OCI-LY7 (cell line): ENCODE measurements around the gene SNU13. TPM values are rescaled to one million over a fixed set of nuclear protein-coding genes. Genes with fewer than 3 reads are reported as not detected.
"Not testable (repeated sequence)": the region's sequence is repeated elsewhere in the genome, so short reads cannot be mapped to it uniquely, and the experiment has no call there.

Source experiments
- BruUV-seq: library from RNA; stranded (reverse); fragments of 400-500 nt; replicated peaks from 2 replicates; lab custom pipeline; 2021; lab: Mats Ljungman, UMichigan
- CTCF ChIA-PET: fragments of 300-600 bp; sonication (Branson Sonifier 250); formaldehyde crosslinking; loops from one replicate; lab custom pipeline; 2022; ENCODE audit warnings: antibody characterized with exemption; ENCODE audit not compliant: unreplicated experiment; lab: Charles Lee
- POLR2A ChIA-PET: fragments of 300-600 bp; sonication (Branson Sonifier 250); formaldehyde crosslinking; loops from one replicate; lab custom pipeline; 2022; ENCODE audit warnings: antibody characterized with exemption; lab: Charles Lee
- DNase-seq: peaks from one replicate; pipeline ENCODE4 v3.0.0-alpha.2; 2015; ENCODE audit warnings: low spot score
- H2AFZ ChIP-seq: fragments of 200-600 bp; sonication (generic), shearing (Covaris generic); 2 replicates; pipeline ENCODE4 v1.6.1; 2014; ENCODE audit warnings: mild to moderate bottlenecking, antibody characterized with exemption, low read length, moderate library complexity
- H3K27ac ChIP-seq: fragments of 200-600 bp; sonication (generic); 2 replicates; pipeline ENCODE4 v1.5.1; 2014; ENCODE audit warnings: mixed run types, low read depth, mild to moderate bottlenecking, moderate library complexity, low read length, inconsistent platforms; ENCODE audit not compliant: poor library complexity, severe bottlenecking
- H3K36me3 ChIP-seq: fragments of 200-600 bp; sonication (generic); 2 replicates; pipeline ENCODE4 v1.6.1; 2014; ENCODE audit warnings: mild to moderate bottlenecking, antibody characterized with exemption, low read length, moderate library complexity, mixed read lengths; ENCODE audit not compliant: insufficient read depth
- H3K4me1 ChIP-seq: fragments of 200-600 bp; sonication (generic); 2 replicates; pipeline ENCODE4 v1.5.1; 2014; ENCODE audit warnings: mild to moderate bottlenecking, low read length; ENCODE audit not compliant: insufficient read depth, poor library complexity, severe bottlenecking
- H3K4me2 ChIP-seq: fragments of 200-600 bp; sonication (generic); 2 replicates; pipeline ENCODE4 v1.6.1; 2014; ENCODE audit warnings: mild to moderate bottlenecking, low read length
- H3K4me3 ChIP-seq: fragments of 200-600 bp; sonication (generic); 2 replicates; pipeline ENCODE4 v1.5.1; 2014; ENCODE audit warnings: mild to moderate bottlenecking, low read depth, low read length; ENCODE audit not compliant: poor library complexity, severe bottlenecking
- H3K79me2 ChIP-seq: fragments of 200-600 bp; sonication (generic); 2 replicates; pipeline ENCODE4 v1.6.1; 2016; ENCODE audit warnings: low read depth, mild to moderate bottlenecking, low read length, moderate library complexity, mixed read lengths; ENCODE audit not compliant: insufficient read depth
- H3K9me2 ChIP-seq: fragments of 200-600 bp; sonication (generic); 2 replicates; pipeline ENCODE4 v1.6.1; 2016; ENCODE audit warnings: mild to moderate bottlenecking, low read length, mixed read lengths; ENCODE audit not compliant: insufficient read depth
- H3K9me3 ChIP-seq: fragments of 200-600 bp; sonication (generic); 2 replicates; pipeline ENCODE4 v1.6.1; 2014; ENCODE audit warnings: mild to moderate bottlenecking, mixed run types, low read length, mixed read lengths
- H4K20me1 ChIP-seq: fragments of 200-600 bp; sonication (generic); 2 replicates; pipeline ENCODE4 v1.6.1; 2014; ENCODE audit warnings: mild to moderate bottlenecking, antibody characterized with exemption, low read length, moderate library complexity, mixed read lengths; ENCODE audit not compliant: insufficient read depth
- EZH2phosphoT487 ChIP-seq: fragments of 200-600 bp; sonication (generic); IDR thresholded peaks from 2 replicates; pipeline ENCODE4 v1.6.1; 2018; ENCODE audit warnings: low read depth, borderline replicate concordance, mild to moderate bottlenecking, mixed run types, antibody characterized with exemption, low read length, moderate library complexity, mixed read lengths
- intact Hi-C: fragments of 100-400 bp; cut with micrococcal nuclease; formaldehyde crosslinking; loops from one replicate; pipeline ENCODE4 v1.10.0; 2022; ENCODE audit not compliant: unreplicated experiment
- total RNA-seq, 2 experiments: library from RNA; depleted of rRNA in 1 of 2; stranded (reverse); fragments of >200 nt in 1 of 2; shearing (Covaris generic) in 1 of 2; gene quantifications; 2 replicates each; pipeline ENCODE4 v1.2.3, GENCODE V29; 2014 to 2022
- TF ChIP-seq, protein P1 (sequence below): fragments of 200-600 bp; sonication (generic); conservative IDR thresholded peaks from 2 replicates; pipeline ENCODE4 v1.5.1; 2014; ENCODE audit warnings: mild to moderate bottlenecking, antibody characterized with exemption, low read length, moderate library complexity, mixed read lengths

SNU13 gene
- total RNA-seq, 2 experiments from 2014 or later = 199 to 246 TPM

GRCh38 chr22:41638748-41639147 is 49.9 kb downstream of the SNU13 start:
- CTCF ChIA-PET = no interaction called here
- no peak for TF ChIP-seq EZH2phosphoT487
- intact Hi-C loops = no loop called here
- POLR2A ChIA-PET = interaction anchor here (1.3 kb wide), 1 partner anchor 17 kb away, joined by 4 read pairs; the partner anchor contains the start of genes DESI1 and XRCC6
- no peak overlapping the region for H3K4me3 ChIP-seq
- H3K4me2 ChIP-seq = no peak overlapping the region
- H3K27ac ChIP-seq = no peak overlapping the region
- no peak for DNase-seq
- no peaks in the 10 kb centered on the region for H3K9me3 ChIP-seq
- H3K4me1 ChIP-seq = no peaks in the 10 kb centered on the region
- H2AFZ ChIP-seq = no peak overlapping the region
- H3K9me2 ChIP-seq = no peaks in the 10 kb centered on the region
- BruUV-seq = no TSS peak
- H3K36me3 ChIP-seq = peaks cover 98% of the 10 kb centered on the region
- no peaks in the 10 kb centered on the region; the same call in 1 of the 2 replicates for H4K20me1 ChIP-seq
- H3K79me2 ChIP-seq = peaks cover 39% of the 10 kb centered on the region; the same call in 1 of the 2 replicates

DNA sequence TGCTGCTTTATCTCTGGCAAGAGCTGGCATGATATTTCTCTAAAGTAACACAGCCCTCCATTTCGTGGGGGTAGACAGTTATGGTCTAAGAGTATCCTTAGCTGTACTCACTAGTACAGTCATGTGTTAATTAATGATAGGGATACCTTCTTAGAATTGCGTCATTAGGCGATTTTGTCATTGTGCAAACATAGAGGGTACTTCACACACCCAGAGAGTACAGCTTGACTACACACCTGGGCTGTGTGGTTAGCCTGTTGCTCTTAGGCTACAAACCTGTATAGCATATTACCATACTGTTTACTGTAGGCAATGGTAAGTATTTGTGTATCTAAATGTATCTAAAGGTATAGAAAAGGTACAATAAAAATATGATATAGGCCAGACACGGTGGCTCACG is 50.5 kb downstream of the SNU13 start:
- intact Hi-C loops = no loop called here

GRCh38 chr22:41637623-41638022 is 51.0 kb downstream of the SNU13 start:
- H3K9me3 ChIP-seq, H2AFZ ChIP-seq, intact Hi-C loops, H3K4me3 ChIP-seq, H3K9me2 ChIP-seq, H3K4me1 ChIP-seq, H4K20me1 ChIP-seq, DNase-seq, H3K27ac ChIP-seq, BruUV-seq, H3K4me2 ChIP-seq: not testable (repeated sequence)
- CTCF ChIA-PET = interaction anchor here (0.6 kb wide), 1 partner anchor 16 kb away, joined by 3 read pairs; no protein-coding TSS in a partner anchor
- Histone ChIP-seq H3K79me2 (peaks cover 43% of the 10 kb centered on the region; the same call in 1 of the 2 replicates), H3K36me3 (peaks cover 100% of the 10 kb centered on the region)
- POLR2A ChIA-PET = interaction anchor here (0.6 to 1.3 kb wide), 2 partner anchors 16 to 808 kb away, joined by 3 to 4 read pairs; partner anchors contain the start of genes DESI1 and XRCC6

More for the DNA sequence above, 50.5 kb downstream of the SNU13 start:
- DNase-seq = no peak
- H3K4me2 ChIP-seq = no peak overlapping the region
- no peak overlapping the region for H3K27ac ChIP-seq
- no peak for TF ChIP-seq EZH2phosphoT487
- TF ChIP-seq, protein P1, sequence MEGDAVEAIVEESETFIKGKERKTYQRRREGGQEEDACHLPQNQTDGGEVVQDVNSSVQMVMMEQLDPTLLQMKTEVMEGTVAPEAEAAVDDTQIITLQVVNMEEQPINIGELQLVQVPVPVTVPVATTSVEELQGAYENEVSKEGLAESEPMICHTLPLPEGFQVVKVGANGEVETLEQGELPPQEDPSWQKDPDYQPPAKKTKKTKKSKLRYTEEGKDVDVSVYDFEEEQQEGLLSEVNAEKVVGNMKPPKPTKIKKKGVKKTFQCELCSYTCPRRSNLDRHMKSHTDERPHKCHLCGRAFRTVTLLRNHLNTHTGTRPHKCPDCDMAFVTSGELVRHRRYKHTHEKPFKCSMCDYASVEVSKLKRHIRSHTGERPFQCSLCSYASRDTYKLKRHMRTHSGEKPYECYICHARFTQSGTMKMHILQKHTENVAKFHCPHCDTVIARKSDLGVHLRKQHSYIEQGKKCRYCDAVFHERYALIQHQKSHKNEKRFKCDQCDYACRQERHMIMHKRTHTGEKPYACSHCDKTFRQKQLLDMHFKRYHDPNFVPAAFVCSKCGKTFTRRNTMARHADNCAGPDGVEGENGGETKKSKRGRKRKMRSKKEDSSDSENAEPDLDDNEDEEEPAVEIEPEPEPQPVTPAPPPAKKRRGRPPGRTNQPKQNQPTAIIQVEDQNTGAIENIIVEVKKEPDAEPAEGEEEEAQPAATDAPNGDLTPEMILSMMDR = no peak
- H3K4me1 ChIP-seq = no peaks in the 10 kb centered on the region
- POLR2A ChIA-PET = interaction anchor here (0.5 to 1.3 kb wide), 3 partner anchors 17 to 807 kb away, joined by 3 to 4 read pairs (median 3); partner anchors contain the start of genes DESI1 and XRCC6
- no peaks in the 10 kb centered on the region; the same call in 1 of the 2 replicates for H4K20me1 ChIP-seq
- peaks cover 100% of the 10 kb centered on the region for H3K36me3 ChIP-seq
- no peaks in the 10 kb centered on the region for H3K9me2 ChIP-seq
- CTCF ChIA-PET = no interaction called here
- H3K79me2 ChIP-seq = peaks cover 43% of the 10 kb centered on the region; the same call in 1 of the 2 replicates
- BruUV-seq = no TSS peak
- no peak overlapping the region for H2AFZ ChIP-seq
- no peak overlapping the region for H3K4me3 ChIP-seq
- H3K9me3 ChIP-seq = no peaks in the 10 kb centered on the region
